HG02610 (cell line): ENCODE measurements around the gene LRRC26.
"Not testable (repeated sequence)": the region's sequence is repeated elsewhere in the genome, so short reads cannot be mapped to it uniquely, and the experiment has no call there.

Experiments
- ATAC-seq: cut with Tn5 transposase; IDR thresholded peaks from one replicate; pipeline ENCODE4 v1.9.1; 2021; ENCODE audit warnings: mild to moderate bottlenecking, moderate library complexity; ENCODE audit not compliant: unreplicated experiment

The LRRC26 gene

DNA sequence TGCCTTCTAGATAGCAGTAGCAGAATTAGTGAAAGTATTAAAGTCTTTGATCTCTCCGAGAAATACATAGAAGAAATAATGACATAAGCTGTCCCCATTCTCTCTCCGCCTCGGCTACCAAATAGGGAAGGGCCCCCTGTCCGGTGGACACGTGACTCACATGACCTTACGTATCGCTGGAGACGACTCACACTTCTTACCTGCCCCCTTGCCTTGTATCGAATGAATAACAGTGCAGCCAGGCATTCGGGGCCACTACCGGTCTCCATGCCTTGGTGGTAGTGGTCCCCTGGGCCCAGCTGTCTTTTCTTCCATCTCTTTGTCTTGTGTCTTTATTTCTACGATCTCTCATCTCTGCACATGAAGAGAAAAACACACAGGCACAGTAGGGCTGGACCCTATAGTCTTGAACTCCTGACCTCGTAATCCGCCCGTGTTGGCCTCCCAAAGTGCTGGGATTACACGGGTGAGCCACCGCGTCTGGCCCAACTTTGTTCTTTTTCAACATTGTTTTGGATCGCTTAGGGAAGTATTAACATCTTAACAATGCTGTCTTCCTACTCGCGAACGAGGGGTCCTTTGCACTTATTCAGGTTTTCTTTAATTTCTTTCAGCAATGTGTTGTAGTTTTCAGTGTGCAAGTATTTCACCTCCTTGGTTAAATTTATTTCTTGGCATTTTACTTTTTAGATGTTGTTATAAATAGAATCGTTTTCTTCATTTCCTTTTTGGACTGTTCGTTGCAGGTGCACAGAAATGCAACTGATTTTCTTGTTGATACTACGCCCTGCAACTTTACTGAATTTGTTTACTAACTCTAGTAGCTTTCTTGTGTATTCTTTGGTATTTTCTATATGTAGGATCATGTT is 47.7 kb downstream of the LRRC26 start:
- ATAC-seq = not testable (repeated sequence)
